Osteoblast (primary cell): ENCODE measurements around the gene TCF15. TPM values are rescaled to one million over a fixed set of nuclear protein-coding genes. Genes with fewer than 3 reads are reported as not detected.

Source experiments
- DNase-seq: peaks from one replicate; pipeline ENCODE4 v3.0.0; 2011; ENCODE audit warnings: low spot score, mixed read lengths; ENCODE audit not compliant: insufficient read length; ENCODE audit errors: missing footprints
- H2AFZ ChIP-seq: 2 replicates; pipeline ENCODE4 v1.6.0; 2011; ENCODE audit warnings: mild to moderate bottlenecking, low read length
- H3K27ac ChIP-seq: 2 replicates; pipeline ENCODE4 v1.5.1; 2011; ENCODE audit warnings: mild to moderate bottlenecking, low read depth, low read length, moderate library complexity
- H3K27me3 ChIP-seq: 2 replicates; pipeline ENCODE4 v1.6.0; 2012; ENCODE audit warnings: mild to moderate bottlenecking, control low read depth, inconsistent platforms, low read length, moderate library complexity; ENCODE audit not compliant: insufficient read depth
- H3K36me3 ChIP-seq: 2 replicates; pipeline ENCODE4 v1.5.1; 2011; ENCODE audit warnings: mild to moderate bottlenecking, low read length, control low read depth, moderate library complexity; ENCODE audit not compliant: insufficient read depth
- H3K4me1 ChIP-seq: 2 replicates; pipeline ENCODE4 v1.5.1; 2011; ENCODE audit warnings: mild to moderate bottlenecking, low read length, control low read depth, moderate library complexity; ENCODE audit not compliant: insufficient read depth
- H3K4me2 ChIP-seq: 2 replicates; pipeline ENCODE4 v1.6.0; 2011; ENCODE audit warnings: mild to moderate bottlenecking, low read length; ENCODE audit not compliant: insufficient read depth
- H3K4me3 ChIP-seq: fragments of 200-600 bp; sonication (generic); 3 replicates; pipeline ENCODE4 v1.5.1; 2012; ENCODE audit warnings: mild to moderate bottlenecking, low read length, inconsistent platforms; ENCODE audit not compliant: insufficient read depth
- H3K79me2 ChIP-seq: 2 replicates; pipeline ENCODE4 v1.6.0; 2012; ENCODE audit warnings: mild to moderate bottlenecking, low read length, control low read depth, inconsistent platforms; ENCODE audit not compliant: insufficient read depth
- H3K9me3 ChIP-seq: 2 replicates; pipeline ENCODE4 v1.5.1; 2011; ENCODE audit warnings: low read depth, low read length, control low read depth
- H4K20me1 ChIP-seq: 2 replicates; pipeline ENCODE4 v1.6.0; 2012; ENCODE audit warnings: mild to moderate bottlenecking, low read length, control low read depth; ENCODE audit not compliant: insufficient read depth
- CTCF ChIP-seq: IDR thresholded peaks from 2 replicates; pipeline ENCODE4 v1.5.1; 2011; ENCODE audit warnings: mild to moderate bottlenecking, low read depth, low read length, moderate library complexity; ENCODE audit errors: extremely low read depth
- total RNA-seq: library from RNA; depleted of rRNA; stranded (reverse); fragments of >200 nt; gene quantifications from 2 replicates; pipeline ENCODE4 v1.2.3, GENCODE V29; 2012

TCF15 gene
- total RNA-seq, 1 donor, result not detected

- H3K79me2 ChIP-seq, result peaks cover 63% of the 10 kb centered on the region
- TF ChIP-seq CTCF, result no peak
Observed at GRCh38 chr20:650281-650680, 40.2 kb upstream of the TCF15 start.

GRCh38 chr20:647479-648019 is 37.4 kb upstream of the TCF15 start:
- DNase-seq, result no peak
- Histone ChIP-seq H2AFZ (no peak overlapping the region), H3K27me3 (no peaks in the 10 kb centered on the region), H3K4me1 (peaks cover 11% of the 10 kb centered on the region), H4K20me1 (peaks cover 64% of the 10 kb centered on the region), H3K79me2 (peaks cover 52% of the 10 kb centered on the region), H3K36me3 (peaks cover 40% of the 10 kb centered on the region), H3K4me3 (no peak overlapping the region), H3K27ac (no peak overlapping the region), H3K9me3 (no peaks in the 10 kb centered on the region), H3K4me2 (no peak overlapping the region)
- TF ChIP-seq CTCF, result no peak

More at GRCh38 chr20:650281-650680, 40.2 kb upstream of the TCF15 start:
- no peak for DNase-seq
- no peaks in the 10 kb centered on the region for H3K27me3 ChIP-seq
- H3K4me1 ChIP-seq, result peaks cover 18% of the 10 kb centered on the region
- H3K4me2 ChIP-seq, result no peak overlapping the region
- no peaks in the 10 kb centered on the region for H3K9me3 ChIP-seq
- H3K27ac ChIP-seq, result no peak overlapping the region
- peaks cover 40% of the 10 kb centered on the region for H3K36me3 ChIP-seq
- no peak overlapping the region for H2AFZ ChIP-seq
- no peak overlapping the region for H3K4me3 ChIP-seq
- H4K20me1 ChIP-seq, result peaks cover 58% of the 10 kb centered on the region

- Histone ChIP-seq H3K27me3 (no peaks in the 10 kb centered on the region), H2AFZ (no peak overlapping the region), H3K36me3 (peaks cover 40% of the 10 kb centered on the region), H4K20me1 (peaks cover 57% of the 10 kb centered on the region), H3K4me2 (no peak overlapping the region), H3K4me3 (no peak overlapping the region), H3K9me3 (no peaks in the 10 kb centered on the region), H3K27ac (no peak overlapping the region), H3K4me1 (peaks cover 4% of the 10 kb centered on the region), H3K79me2 (peaks cover 45% of the 10 kb centered on the region)
- no peak for TF ChIP-seq CTCF
- no peak for DNase-seq
Observed at GRCh38 chr20:646868-647233, 36.7 kb upstream of the TCF15 start.

- Histone ChIP-seq H4K20me1 (peaks cover 53% of the 10 kb centered on the region), H3K4me1 (no peaks in the 10 kb centered on the region), H3K79me2 (peaks cover 40% of the 10 kb centered on the region), H3K27ac (no peak overlapping the region), H3K36me3 (peaks cover 40% of the 10 kb centered on the region), H2AFZ (no peak overlapping the region), H3K9me3 (no peaks in the 10 kb centered on the region), H3K4me2 (no peak overlapping the region), H3K4me3 (no peak overlapping the region), H3K27me3 (no peaks in the 10 kb centered on the region)
- no peak for TF ChIP-seq CTCF
- no peak for DNase-seq
Observed at GRCh38 chr20:646107-646867, 36.2 kb upstream of the TCF15 start.
